HepG2 (cell line): ENCODE measurements around the gene MT1G. TPM values are rescaled to one million over a fixed set of nuclear protein-coding genes. Genes with fewer than 3 reads are reported as not detected.
A peak's percentile ranks its signal among the peaks of the same experiment; 100 is the strongest.

Experiments
- CCDC6 ChIP-seq: sonication (generic); formaldehyde crosslinking; IDR thresholded peaks from 2 replicates; pipeline ENCODE4 v1.8.1; 2022; ENCODE audit warnings: mild to moderate bottlenecking, missing genetic modification reagents, moderate library complexity
- CREB3 ChIP-seq: sonication (generic); formaldehyde crosslinking; IDR thresholded peaks from 2 replicates; pipeline ENCODE4 v1.5.0; 2020; ENCODE audit warnings: missing genetic modification reagents
- E2F5 ChIP-seq: sonication (generic); formaldehyde crosslinking; conservative IDR thresholded peaks from 2 replicates; pipeline ENCODE4 v1.4.0; 2020; ENCODE audit warnings: missing genetic modification reagents
- ETV5 ChIP-seq: IDR thresholded peaks from 2 replicates; pipeline ENCODE4 v1.6.1; 2018; ENCODE audit warnings: missing biosample characterization, missing genetic modification reagents, inconsistent platforms, borderline replicate concordance
- HIVEP1 ChIP-seq: sonication (generic); formaldehyde crosslinking; IDR thresholded peaks from 2 replicates; pipeline ENCODE4 v1.4.0; 2020; ENCODE audit warnings: mild to moderate bottlenecking, missing genetic modification reagents
- KDM5B ChIP-seq: sonication (generic); formaldehyde crosslinking; IDR thresholded peaks from 2 replicates; pipeline ENCODE4 v1.4.0; 2020; ENCODE audit warnings: missing genetic modification reagents, mild to moderate bottlenecking, borderline replicate concordance
- REXO4 ChIP-seq: sonication (generic); formaldehyde crosslinking; IDR thresholded peaks from 2 replicates; pipeline ENCODE4 v1.8.0; 2022; ENCODE audit warnings: missing genetic modification reagents, mild to moderate bottlenecking, borderline replicate concordance
- SALL1 ChIP-seq: sonication (generic); formaldehyde crosslinking; IDR thresholded peaks from 2 replicates; pipeline ENCODE4 v1.8.0; 2022; ENCODE audit warnings: mild to moderate bottlenecking, missing genetic modification reagents
- ZNF432 ChIP-seq: sonication (generic); formaldehyde crosslinking; IDR thresholded peaks from 2 replicates; pipeline ENCODE4 v1.5.0; 2020; ENCODE audit warnings: missing genetic modification reagents, mild to moderate bottlenecking, borderline replicate concordance
- ZNF564 ChIP-seq: sonication (generic); formaldehyde crosslinking; IDR thresholded peaks from 2 replicates; pipeline ENCODE4 v1.8.1; 2023; ENCODE audit warnings: mild to moderate bottlenecking, missing genetic modification reagents
- ZNF572 ChIP-seq: sonication (generic); formaldehyde crosslinking; IDR thresholded peaks from 2 replicates; pipeline ENCODE4 v1.5.1; 2020; ENCODE audit warnings: mild to moderate bottlenecking, missing genetic modification reagents
- ZNF574 ChIP-seq: sonication (generic); formaldehyde crosslinking; IDR thresholded peaks from 2 replicates; pipeline ENCODE4 v1.4.0; 2020; ENCODE audit warnings: missing genetic modification reagents
- polyA plus RNA-seq, 8 experiments: library from polyadenylated mRNA; depleted of rRNA in 3 of 8; stranded (reverse) in 7 of 8; unstranded in 1 of 8; fragments of >200 nt; fragmentation: Illumina TruSeq in 4 of 8; extraction: Trizol in 4 of 8; gene quantifications; 2 replicates each; pipeline versions ENCODE4 v1.2.1 to v1.2.3, GENCODE V29; 2011 to 2016; ENCODE audit warnings: low read depth in 4 of 8, missing spikeins in 1 of 8, mixed read lengths in 1 of 8; ENCODE audit not compliant: insufficient read depth in 1 of 8
- total RNA-seq, 5 experiments: library from RNA; depleted of rRNA; stranded (reverse); fragments of >200 nt; fragmentation: Illumina TruSeq; extraction: Trizol; gene quantifications; 2 replicates each; pipeline ENCODE4 v1.2.3, GENCODE V29; 2016; ENCODE audit warnings: low read depth in 1 of 5
- TF ChIP-seq, protein P1 (sequence below): sonication (generic); formaldehyde crosslinking; IDR thresholded peaks from 2 replicates; pipeline ENCODE4 v1.9.0; 2022; ENCODE audit warnings: low read depth, missing genetic modification reagents
- TF ChIP-seq, protein P2 (sequence below): sonication (generic); formaldehyde crosslinking; IDR thresholded peaks from 2 replicates; pipeline ENCODE4 v1.5.1; 2020; ENCODE audit warnings: missing genetic modification reagents, mild to moderate bottlenecking, borderline replicate concordance
- TF ChIP-seq, protein P3 (sequence below): sonication (generic); formaldehyde crosslinking; IDR thresholded peaks from 2 replicates; pipeline ENCODE4 v1.4.0; 2020; ENCODE audit warnings: missing genetic modification reagents

MT1G gene
- total and polyA plus RNA-seq, 2 of the 13 experiments (the other 11 are each of a cell fraction or from before 2014, with no cell fraction given): 3.6 to 377 TPM

- TF ChIP-seq KDM5B (CRISPR knock-in tag) (peak; percentile 39; the same call in 1 of the 2 replicates), ETV5 (0 out of 2 replicates have a peak, but pooled peaks have one; percentile 10), SALL1 (CRISPR knock-in tag) (0 out of 2 replicates have a peak, but pooled peaks have one; percentile 12), HIVEP1 (CRISPR knock-in tag) (0 out of 2 replicates have a peak, but pooled peaks have one; percentile 41), CCDC6 (CRISPR knock-in tag) (0 out of 2 replicates have a peak, but pooled peaks have one; percentile 64), ZNF432 (CRISPR knock-in tag) (no peak), REXO4 (no peak), CREB3 (CRISPR knock-in tag) (no peak), ZNF574 (CRISPR knock-in tag) (no peak), ZNF572 (0 out of 2 replicates have a peak, but pooled peaks have one; percentile 18), E2F5 (CRISPR knock-in tag) (peak; percentile 37; the same call in 1 of the 2 replicates), ZNF564 (CRISPR knock-in tag) (peak; percentile 15; the same call in 1 of the 2 replicates)
- TF ChIP-seq, protein P1, sequence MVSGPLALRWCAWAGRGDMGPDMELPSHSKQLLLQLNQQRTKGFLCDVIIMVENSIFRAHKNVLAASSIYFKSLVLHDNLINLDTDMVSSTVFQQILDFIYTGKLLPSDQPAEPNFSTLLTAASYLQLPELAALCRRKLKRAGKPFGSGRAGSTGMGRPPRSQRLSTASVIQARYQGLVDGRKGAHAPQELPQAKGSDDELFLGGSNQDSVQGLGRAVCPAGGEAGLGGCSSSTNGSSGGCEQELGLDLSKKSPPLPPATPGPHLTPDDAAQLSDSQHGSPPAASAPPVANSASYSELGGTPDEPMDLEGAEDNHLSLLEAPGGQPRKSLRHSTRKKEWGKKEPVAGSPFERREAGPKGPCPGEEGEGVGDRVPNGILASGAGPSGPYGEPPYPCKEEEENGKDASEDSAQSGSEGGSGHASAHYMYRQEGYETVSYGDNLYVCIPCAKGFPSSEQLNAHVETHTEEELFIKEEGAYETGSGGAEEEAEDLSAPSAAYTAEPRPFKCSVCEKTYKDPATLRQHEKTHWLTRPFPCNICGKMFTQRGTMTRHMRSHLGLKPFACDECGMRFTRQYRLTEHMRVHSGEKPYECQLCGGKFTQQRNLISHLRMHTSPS (CRISPR knock-in tag): peak; percentile 30; the same call in 1 of the 2 replicates
- TF ChIP-seq, protein P2, sequence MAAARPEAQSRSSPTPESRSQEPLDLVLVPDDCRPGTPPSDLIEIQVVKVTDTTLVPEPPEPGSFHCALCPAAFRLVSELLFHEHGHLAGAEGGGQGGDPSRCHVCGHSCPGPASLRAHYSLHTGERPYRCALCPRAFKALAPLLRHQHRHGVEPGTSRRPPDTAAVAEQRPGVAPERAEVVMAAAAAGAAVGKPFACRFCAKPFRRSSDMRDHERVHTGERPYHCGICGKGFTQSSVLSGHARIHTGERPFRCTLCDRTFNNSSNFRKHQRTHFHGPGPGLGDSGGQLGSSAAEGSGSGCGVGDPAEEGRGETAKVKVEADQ (CRISPR knock-in tag): 0 out of 2 replicates have a peak, but pooled peaks have one; percentile 28
- TF ChIP-seq, protein P3, sequence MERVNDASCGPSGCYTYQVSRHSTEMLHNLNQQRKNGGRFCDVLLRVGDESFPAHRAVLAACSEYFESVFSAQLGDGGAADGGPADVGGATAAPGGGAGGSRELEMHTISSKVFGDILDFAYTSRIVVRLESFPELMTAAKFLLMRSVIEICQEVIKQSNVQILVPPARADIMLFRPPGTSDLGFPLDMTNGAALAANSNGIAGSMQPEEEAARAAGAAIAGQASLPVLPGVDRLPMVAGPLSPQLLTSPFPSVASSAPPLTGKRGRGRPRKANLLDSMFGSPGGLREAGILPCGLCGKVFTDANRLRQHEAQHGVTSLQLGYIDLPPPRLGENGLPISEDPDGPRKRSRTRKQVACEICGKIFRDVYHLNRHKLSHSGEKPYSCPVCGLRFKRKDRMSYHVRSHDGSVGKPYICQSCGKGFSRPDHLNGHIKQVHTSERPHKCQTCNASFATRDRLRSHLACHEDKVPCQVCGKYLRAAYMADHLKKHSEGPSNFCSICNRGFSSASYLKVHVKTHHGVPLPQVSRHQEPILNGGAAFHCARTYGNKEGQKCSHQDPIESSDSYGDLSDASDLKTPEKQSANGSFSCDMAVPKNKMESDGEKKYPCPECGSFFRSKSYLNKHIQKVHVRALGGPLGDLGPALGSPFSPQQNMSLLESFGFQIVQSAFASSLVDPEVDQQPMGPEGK (CRISPR knock-in tag): peak; percentile 64; the same call in 1 of the 2 replicates
Measured at GRCh38 chr16:56625140-56625942, 42.5 kb downstream of the MT1G start, which contains the start of gene MT1E (continued).
